GM19467 (cell line): ENCODE results near the gene VARS1.

Source experiments
- ATAC-seq: cut with Tn5 transposase; IDR thresholded peaks from one replicate; pipeline ENCODE4 v1.9.1; 2021; ENCODE audit warnings: mild to moderate bottlenecking, moderate library complexity; ENCODE audit not compliant: unreplicated experiment

The VARS1 gene

GRCh38 chr6:31775633-31776484 lies 19.7 kb downstream of the VARS1 start:
- ATAC-seq: no peak

GRCh38 chr6:31775184-31775583 lies 20.4 kb downstream of the VARS1 start:
- no peak for ATAC-seq

- no peak for ATAC-seq
These were observed 23.6 kb downstream of the VARS1 start for GRCh38 chr6:31771992-31772358.

GRCh38 chr6:31770860-31771259 lies 24.7 kb downstream of the VARS1 start:
- no peak for ATAC-seq

- no peak for ATAC-seq
These were observed 25.7 kb downstream of the VARS1 start for GRCh38 chr6:31769684-31770371.

GRCh38 chr6:31768363-31769257 lies 26.9 kb downstream of the VARS1 start:
- no peak for ATAC-seq

- ATAC-seq: no peak
These were observed 28.4 kb downstream of the VARS1 start for GRCh38 chr6:31767096-31767645.

- no peak for ATAC-seq
These were observed 29.4 kb downstream of the VARS1 start for GRCh38 chr6:31765910-31766794.

GRCh38 chr6:31765559-31765909 lies 30.0 kb downstream of the VARS1 start:
- no peak for ATAC-seq

- no peak for ATAC-seq
These were observed 31.4 kb downstream of the VARS1 start for GRCh38 chr6:31764198-31764597.

GRCh38 chr6:31763619-31763940 lies 32.0 kb downstream of the VARS1 start:
- ATAC-seq: no peak

GRCh38 chr6:31762878-31763618 lies 32.5 kb downstream of the VARS1 start:
- ATAC-seq: no peak

- ATAC-seq: no peak
These were observed 33.2 kb downstream of the VARS1 start, which contains the start of gene SAPCD1 for GRCh38 chr6:31762356-31762755. TSS of gene SAPCD1 (plus strand) at chr6:31762656. CDS start at chr6:31763055, 399 bp downstream.

- no peak for ATAC-seq
These were observed 34.2 kb downstream of the VARS1 start for GRCh38 chr6:31761343-31761742.

GRCh38 chr6:31760790-31761189 lies 34.8 kb downstream of the VARS1 start:
- ATAC-seq: no peak

- no peak for ATAC-seq
These were observed 37.3 kb downstream of the VARS1 start for GRCh38 chr6:31758281-31758680.

GRCh38 chr6:31752739-31753319 lies 42.7 kb downstream of the VARS1 start:
- no peak for ATAC-seq

- no peak for ATAC-seq
These were observed 45.0 kb downstream of the VARS1 start for GRCh38 chr6:31750411-31751022.
